ENCODE measurements around the gene SLC16A8. TPM values are rescaled to one million over a fixed set of nuclear protein-coding genes. Genes with fewer than 3 reads are reported as not detected.

SLC16A8 gene
- total and polyA plus RNA-seq, 2 experiments from 2014 or later: 0.52 to 0.66 TPM

- H3K27ac Mint-ChIP-seq: no peak overlapping the region
- peak; percentile 46 for DNase-seq (ENCODE audit: low spot score)
- peaks cover 30% of the 10 kb centered on the region; the same call in 1 of the 2 replicates for H3K4me1 ChIP-seq (ENCODE audit: insufficient read depth)
- H3K36me3 ChIP-seq (ENCODE audit: insufficient read depth): no peaks in the 10 kb centered on the region
- no peaks in the 10 kb centered on the region; the same call in 2 of the 3 replicates for H3K36me3 Mint-ChIP-seq (ENCODE audit: low read depth)
- no peaks in the 10 kb centered on the region for H3K9me2 ChIP-seq (ENCODE audit: insufficient read depth)
- H3K4me2 ChIP-seq: no peak overlapping the region
- no peaks in the 10 kb centered on the region for H4K20me1 ChIP-seq (replicated peaks; ENCODE audit: insufficient read depth)
- H3K4me3 Mint-ChIP-seq: no peak overlapping the region
- H3K27me3 Mint-ChIP-seq (ENCODE audit: insufficient read depth, low read depth, poor library complexity): peaks cover 19% of the 10 kb centered on the region
- peaks cover 24% of the 10 kb centered on the region for H3K27me3 ChIP-seq (ENCODE audit: insufficient read depth)
- no peak overlapping the region for H3K4me3 ChIP-seq
- H3K27ac ChIP-seq (ENCODE audit: low read depth): no peak overlapping the region
- peaks cover 12% of the 10 kb centered on the region; the same call in 2 of the 3 replicates for H3K4me1 Mint-ChIP-seq
- 0 out of 2 replicates have a peak, but pooled peaks cover 5% of the 10 kb centered on the region for H3F3A ChIP-seq (replicated peaks; ENCODE audit: low read depth)
- TF ChIP-seq STAT1 (IDR thresholded peaks at IDR 0.05; ENCODE audit: unreplicated experiment): no peak
- no peak for TF ChIP-seq ZNF331 (CRISPR knock-in tag; IDR thresholded peaks at IDR 0.05; ENCODE audit: low read depth)
- TF ChIP-seq ZNF462 (CRISPR knock-in tag; IDR thresholded peaks at IDR 0.05): no peak
- TF ChIP-seq ZNF114 (CRISPR knock-in tag; IDR thresholded peaks at IDR 0.05): no peak
- no peak for TF ChIP-seq POLR2AphosphoS5 (IDR thresholded peaks at IDR 0.05; ENCODE audit: low read depth)
- no peak for TF ChIP-seq CREB1 (CRISPR knock-in tag; IDR thresholded peaks at IDR 0.05; ENCODE audit: low read depth)
- no peak for TF ChIP-seq NANOG (IDR thresholded peaks at IDR 0.05; ENCODE audit: borderline replicate concordance)
- TF ChIP-seq EZH2 (IDR thresholded peaks at IDR 0.05; ENCODE audit: low read depth, unreplicated experiment): no peak
- TF ChIP-seq EZH2phosphoT487 (IDR thresholded peaks at IDR 0.05; ENCODE audit: unreplicated experiment): no peak
- no peak for TF ChIP-seq JUNB (IDR thresholded peaks at IDR 0.05; ENCODE audit: unreplicated experiment)
- TF ChIP-seq, protein P1, sequence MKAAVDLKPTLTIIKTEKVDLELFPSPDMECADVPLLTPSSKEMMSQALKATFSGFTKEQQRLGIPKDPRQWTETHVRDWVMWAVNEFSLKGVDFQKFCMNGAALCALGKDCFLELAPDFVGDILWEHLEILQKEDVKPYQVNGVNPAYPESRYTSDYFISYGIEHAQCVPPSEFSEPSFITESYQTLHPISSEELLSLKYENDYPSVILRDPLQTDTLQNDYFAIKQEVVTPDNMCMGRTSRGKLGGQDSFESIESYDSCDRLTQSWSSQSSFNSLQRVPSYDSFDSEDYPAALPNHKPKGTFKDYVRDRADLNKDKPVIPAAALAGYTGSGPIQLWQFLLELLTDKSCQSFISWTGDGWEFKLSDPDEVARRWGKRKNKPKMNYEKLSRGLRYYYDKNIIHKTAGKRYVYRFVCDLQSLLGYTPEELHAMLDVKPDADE (IDR thresholded peaks at IDR 0.05): no peak
- TF ChIP-seq, protein P2, sequence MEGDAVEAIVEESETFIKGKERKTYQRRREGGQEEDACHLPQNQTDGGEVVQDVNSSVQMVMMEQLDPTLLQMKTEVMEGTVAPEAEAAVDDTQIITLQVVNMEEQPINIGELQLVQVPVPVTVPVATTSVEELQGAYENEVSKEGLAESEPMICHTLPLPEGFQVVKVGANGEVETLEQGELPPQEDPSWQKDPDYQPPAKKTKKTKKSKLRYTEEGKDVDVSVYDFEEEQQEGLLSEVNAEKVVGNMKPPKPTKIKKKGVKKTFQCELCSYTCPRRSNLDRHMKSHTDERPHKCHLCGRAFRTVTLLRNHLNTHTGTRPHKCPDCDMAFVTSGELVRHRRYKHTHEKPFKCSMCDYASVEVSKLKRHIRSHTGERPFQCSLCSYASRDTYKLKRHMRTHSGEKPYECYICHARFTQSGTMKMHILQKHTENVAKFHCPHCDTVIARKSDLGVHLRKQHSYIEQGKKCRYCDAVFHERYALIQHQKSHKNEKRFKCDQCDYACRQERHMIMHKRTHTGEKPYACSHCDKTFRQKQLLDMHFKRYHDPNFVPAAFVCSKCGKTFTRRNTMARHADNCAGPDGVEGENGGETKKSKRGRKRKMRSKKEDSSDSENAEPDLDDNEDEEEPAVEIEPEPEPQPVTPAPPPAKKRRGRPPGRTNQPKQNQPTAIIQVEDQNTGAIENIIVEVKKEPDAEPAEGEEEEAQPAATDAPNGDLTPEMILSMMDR (conservative IDR thresholded peaks at IDR 0.05; ENCODE audit: low read depth in 2 of 2): no peak
- no peak for TF ChIP-seq REST (IDR thresholded peaks at IDR 0.05; ENCODE audit: unreplicated experiment)
- ATAC-seq: no peak; the same call in 2 of the 3 replicates
- H3K9me3 Mint-ChIP-seq: no peaks in the 10 kb centered on the region
- no peak overlapping the region for H2AFZ ChIP-seq
- no peaks in the 10 kb centered on the region; the same call in 1 of the 2 replicates for H3K79me2 ChIP-seq (replicated peaks; ENCODE audit: insufficient read depth)
Measured at GRCh38 chr22:38086001-38086845, 2.2 kb upstream of the SLC16A8 start.
